ENCODE results near the gene MX1. TPM values are rescaled to one million over a fixed set of nuclear protein-coding genes. Genes with fewer than 3 reads are reported as not detected.
A peak's percentile ranks its signal among the peaks of the same experiment; 100 is the strongest.

Gene MX1
- total RNA-seq, 2 experiments from 2014 or later, result 108 to 109 TPM

- H3K36me3 Mint-ChIP-seq, result peaks cover 55% of the 10 kb centered on the region
- no peaks in the 10 kb centered on the region for H3K27me3 Mint-ChIP-seq
- H3K4me1 Mint-ChIP-seq, result peaks cover 3% of the 10 kb centered on the region
- no peak overlapping the region for H3K4me3 Mint-ChIP-seq
- peaks cover 13% of the 10 kb centered on the region for H3K9me3 Mint-ChIP-seq
- no peak overlapping the region for H3K27ac Mint-ChIP-seq
- no peak for DNase-seq
These were observed 7.5 kb downstream of the MX1 start for GRCh38 chr21:41433566-41433965.

- Mint-ChIP-seq H3K36me3 (peaks cover 54% of the 10 kb centered on the region), H3K27ac (no peak overlapping the region), H3K9me3 (peaks cover 13% of the 10 kb centered on the region), H3K4me3 (no peak overlapping the region), H3K27me3 (no peaks in the 10 kb centered on the region), H3K4me1 (no peaks in the 10 kb centered on the region)
- no peak for DNase-seq
These were observed 9.7 kb downstream of the MX1 start for GRCh38 chr21:41435706-41436105.

GRCh38 chr21:41437729-41438128 is 11.7 kb downstream of the MX1 start:
- Mint-ChIP-seq H3K27ac (no peak overlapping the region), H3K36me3 (peaks cover 45% of the 10 kb centered on the region), H3K4me1 (no peaks in the 10 kb centered on the region), H3K9me3 (peaks cover 13% of the 10 kb centered on the region), H3K4me3 (no peak overlapping the region), H3K27me3 (no peaks in the 10 kb centered on the region)
- no peak for DNase-seq

- DNase-seq, result no peak
- Mint-ChIP-seq H3K36me3 (peaks cover 41% of the 10 kb centered on the region), H3K4me3 (no peak overlapping the region), H3K27ac (no peak overlapping the region), H3K27me3 (no peaks in the 10 kb centered on the region), H3K9me3 (peaks cover 9% of the 10 kb centered on the region), H3K4me1 (no peaks in the 10 kb centered on the region)
These were observed 12.5 kb downstream of the MX1 start for GRCh38 chr21:41438425-41439113.

- Mint-ChIP-seq H3K27ac (no peak overlapping the region), H3K27me3 (no peaks in the 10 kb centered on the region), H3K4me1 (no peaks in the 10 kb centered on the region), H3K4me3 (no peak overlapping the region), H3K36me3 (peaks cover 37% of the 10 kb centered on the region), H3K9me3 (peaks cover 9% of the 10 kb centered on the region)
- no peak for DNase-seq
These were observed 13.2 kb downstream of the MX1 start for GRCh38 chr21:41439248-41439647.

- Mint-ChIP-seq H3K9me3 (no peaks in the 10 kb centered on the region), H3K27ac (no peak overlapping the region), H3K27me3 (no peaks in the 10 kb centered on the region), H3K36me3 (peaks cover 22% of the 10 kb centered on the region), H3K4me3 (no peak overlapping the region), H3K4me1 (no peaks in the 10 kb centered on the region)
- no peak for DNase-seq
These were observed 15.5 kb downstream of the MX1 start for GRCh38 chr21:41441546-41441945.

GRCh38 chr21:41442481-41443186 is 16.6 kb downstream of the MX1 start:
- no peak for DNase-seq
- no peaks in the 10 kb centered on the region for H3K4me1 Mint-ChIP-seq
- peak overlapping the region; percentile 58 for H3K27ac Mint-ChIP-seq

GRCh38 chr21:41443562-41443961 is 17.5 kb downstream of the MX1 start:
- Mint-ChIP-seq H3K4me3 (no peak overlapping the region), H3K27ac (no peak overlapping the region), H3K9me3 (no peaks in the 10 kb centered on the region), H3K36me3 (peaks cover 23% of the 10 kb centered on the region), H3K4me1 (no peaks in the 10 kb centered on the region), H3K27me3 (no peaks in the 10 kb centered on the region)
- DNase-seq, result no peak

More at GRCh38 chr21:41442481-41443186, 16.6 kb downstream of the MX1 start:
- Mint-ChIP-seq H3K4me3 (no peak overlapping the region), H3K27me3 (no peaks in the 10 kb centered on the region), H3K36me3 (peaks cover 23% of the 10 kb centered on the region), H3K9me3 (no peaks in the 10 kb centered on the region)

- Mint-ChIP-seq H3K27ac (no peak overlapping the region), H3K27me3 (no peaks in the 10 kb centered on the region), H3K4me1 (no peaks in the 10 kb centered on the region), H3K9me3 (no peaks in the 10 kb centered on the region), H3K36me3 (peaks cover 23% of the 10 kb centered on the region), H3K4me3 (no peak overlapping the region)
- DNase-seq, result no peak
These were observed 18.8 kb downstream of the MX1 start for GRCh38 chr21:41444703-41445464.

- Mint-ChIP-seq H3K4me3 (no peak overlapping the region), H3K36me3 (peaks cover 25% of the 10 kb centered on the region), H3K27ac (no peak overlapping the region), H3K9me3 (no peaks in the 10 kb centered on the region), H3K4me1 (no peaks in the 10 kb centered on the region), H3K27me3 (no peaks in the 10 kb centered on the region)
- no peak for DNase-seq
These were observed 19.4 kb downstream of the MX1 start for GRCh38 chr21:41445465-41445862.

- no peaks in the 10 kb centered on the region for H3K4me1 Mint-ChIP-seq
These were observed 20.5 kb downstream of the MX1 start for GRCh38 chr21:41446586-41446985.

GRCh38 chr21:41447356-41447755 is 21.3 kb downstream of the MX1 start:
- H3K9me3 Mint-ChIP-seq, result no peaks in the 10 kb centered on the region
- no peaks in the 10 kb centered on the region for H3K4me1 Mint-ChIP-seq
- H3K27me3 Mint-ChIP-seq, result no peaks in the 10 kb centered on the region
- H3K36me3 Mint-ChIP-seq, result peaks cover 25% of the 10 kb centered on the region
- H3K27ac Mint-ChIP-seq, result no peak overlapping the region
- no peak for DNase-seq
- no peak overlapping the region for H3K4me3 Mint-ChIP-seq

More at GRCh38 chr21:41446586-41446985, 20.5 kb downstream of the MX1 start:
- H3K4me3 Mint-ChIP-seq, result no peak overlapping the region
- H3K36me3 Mint-ChIP-seq, result peaks cover 27% of the 10 kb centered on the region
- H3K27ac Mint-ChIP-seq, result no peak overlapping the region
- DNase-seq, result no peak
- no peaks in the 10 kb centered on the region for H3K27me3 Mint-ChIP-seq
- H3K9me3 Mint-ChIP-seq, result no peaks in the 10 kb centered on the region

GRCh38 chr21:41449613-41450012 is 23.6 kb downstream of the MX1 start:
- Mint-ChIP-seq H3K4me3 (no peak overlapping the region), H3K27me3 (no peaks in the 10 kb centered on the region), H3K4me1 (peaks cover 1% of the 10 kb centered on the region), H3K9me3 (no peaks in the 10 kb centered on the region), H3K36me3 (peaks cover 24% of the 10 kb centered on the region), H3K27ac (no peak overlapping the region)
- no peak for DNase-seq

- Mint-ChIP-seq H3K36me3 (peaks cover 16% of the 10 kb centered on the region), H3K9me3 (no peaks in the 10 kb centered on the region), H3K4me3 (no peak overlapping the region), H3K27ac (no peak overlapping the region), H3K27me3 (no peaks in the 10 kb centered on the region), H3K4me1 (peaks cover 1% of the 10 kb centered on the region)
- DNase-seq, result no peak
These were observed 26.0 kb downstream of the MX1 start for GRCh38 chr21:41451753-41452676.
